Measurements from ENCODE around the gene GABRG3. TPM values are rescaled to one million over a fixed set of nuclear protein-coding genes. Genes with fewer than 3 reads are reported as not detected.

GABRG3 gene
- total RNA-seq, 1 experiment from 2014 or later, result 0.15 TPM

GRCh38 chr15:27396521-27396920, 425.5 kb downstream of the GABRG3 start:
- H3K27me3 Mint-ChIP-seq (ENCODE audit: low read depth), result no peaks in the 10 kb centered on the region
- peaks cover 3 to 11% of the 10 kb centered on the region in 2 experiments; a peak in 2 of 5 replicates for H3K9me3 Mint-ChIP-seq
- H3K4ac ChIP-seq (ENCODE audit: low read depth, low read length), result no peak overlapping the region
- H2BK20ac ChIP-seq (ENCODE audit: low read depth, low read length, poor library complexity, severe bottlenecking), result no peak overlapping the region
- H3K36me3 Mint-ChIP-seq (ENCODE audit: insufficient read depth in 1 of 3, low read depth in 3 of 3), result peaks cover 0 to 2% (median 0%) of the 10 kb centered on the region in 3 experiments; a peak in 2 of 7 replicates
- H3K4me1 ChIP-seq (ENCODE audit: insufficient read depth, low read length), result no peaks in the 10 kb centered on the region
- no peaks in the 10 kb centered on the region for H3K27me3 ChIP-seq (ENCODE audit: insufficient read depth, low read length)
- no peak overlapping the region for H3K18ac ChIP-seq (ENCODE audit: insufficient read length, low read depth, low read length)
- no peak overlapping the region for H3K9ac ChIP-seq (ENCODE audit: extremely low read depth, insufficient read length, low read length)
- H3K4me1 Mint-ChIP-seq, result peaks cover 17 to 19% of the 10 kb centered on the region in 2 experiments
- no peak overlapping the region for H3T11ph ChIP-seq (ENCODE audit: low read length)
- no peaks in the 10 kb centered on the region for H3K79me2 ChIP-seq (ENCODE audit: insufficient read depth, low read length)
- no peak overlapping the region for H3K56ac ChIP-seq (ENCODE audit: insufficient read length, low read depth, low read length)
- no peak for DNase-seq
- H4K20me1 ChIP-seq (ENCODE audit: control insufficient read depth, insufficient read depth, insufficient read length), result no peaks in the 10 kb centered on the region
- no peak overlapping the region for H3K14ac ChIP-seq (ENCODE audit: insufficient read depth, low read length)
- H3K27ac Mint-ChIP-seq, result no peak overlapping the region
- no peak overlapping the region for H2BK5ac ChIP-seq (ENCODE audit: insufficient read length, low read length)
- no peak overlapping the region for H3K4me2 ChIP-seq (ENCODE audit: insufficient read depth, insufficient read length, low read length)
- H2BK12ac ChIP-seq (ENCODE audit: insufficient read length, low read depth, low read length), result no peak overlapping the region
- H3K79me1 ChIP-seq (ENCODE audit: insufficient read depth, low read depth, low read length, poor library complexity, severe bottlenecking), result no peaks in the 10 kb centered on the region
- no peak overlapping the region for H3K4me3 Mint-ChIP-seq
- no peak overlapping the region for H2BK15ac ChIP-seq (ENCODE audit: low read depth, low read length)
- H3K23ac ChIP-seq (ENCODE audit: insufficient read length, low read depth, low read length), result no peak overlapping the region
- no peak overlapping the region for H2AFZ ChIP-seq (ENCODE audit: low read length)
- H2BK120ac ChIP-seq (ENCODE audit: low read depth, low read length, poor library complexity, severe bottlenecking), result no peak overlapping the region
- H3K23me2 ChIP-seq (ENCODE audit: insufficient read length, low read depth, low read length, poor library complexity, severe bottlenecking), result no peaks in the 10 kb centered on the region
- H4K8ac ChIP-seq (replicated peaks; ENCODE audit: insufficient read length, low read depth, low read length), result no peak overlapping the region
- no peak overlapping the region for H4K5ac ChIP-seq (ENCODE audit: insufficient read length, low read depth, low read length)
- TF ChIP-seq, protein P1, sequence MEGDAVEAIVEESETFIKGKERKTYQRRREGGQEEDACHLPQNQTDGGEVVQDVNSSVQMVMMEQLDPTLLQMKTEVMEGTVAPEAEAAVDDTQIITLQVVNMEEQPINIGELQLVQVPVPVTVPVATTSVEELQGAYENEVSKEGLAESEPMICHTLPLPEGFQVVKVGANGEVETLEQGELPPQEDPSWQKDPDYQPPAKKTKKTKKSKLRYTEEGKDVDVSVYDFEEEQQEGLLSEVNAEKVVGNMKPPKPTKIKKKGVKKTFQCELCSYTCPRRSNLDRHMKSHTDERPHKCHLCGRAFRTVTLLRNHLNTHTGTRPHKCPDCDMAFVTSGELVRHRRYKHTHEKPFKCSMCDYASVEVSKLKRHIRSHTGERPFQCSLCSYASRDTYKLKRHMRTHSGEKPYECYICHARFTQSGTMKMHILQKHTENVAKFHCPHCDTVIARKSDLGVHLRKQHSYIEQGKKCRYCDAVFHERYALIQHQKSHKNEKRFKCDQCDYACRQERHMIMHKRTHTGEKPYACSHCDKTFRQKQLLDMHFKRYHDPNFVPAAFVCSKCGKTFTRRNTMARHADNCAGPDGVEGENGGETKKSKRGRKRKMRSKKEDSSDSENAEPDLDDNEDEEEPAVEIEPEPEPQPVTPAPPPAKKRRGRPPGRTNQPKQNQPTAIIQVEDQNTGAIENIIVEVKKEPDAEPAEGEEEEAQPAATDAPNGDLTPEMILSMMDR (conservative IDR thresholded peaks at IDR 0.05), result no peak
- no peak overlapping the region for H2AK5ac ChIP-seq (ENCODE audit: insufficient read length, low read length)
- H3K9me3 ChIP-seq (ENCODE audit: control insufficient read depth, low read depth, low read length), result no peaks in the 10 kb centered on the region
- no peak overlapping the region for H3K27ac ChIP-seq (ENCODE audit: insufficient read length, low read depth, low read length)
- WGBS (ENCODE audit: extremely low coverage, insufficient read length, low lambda C conversion rate), result no CpG with 5 or more reads among the region's 2 CpGs
- H4K91ac ChIP-seq (ENCODE audit: insufficient read length, low read depth, low read length), result no peak overlapping the region
